ENCODE results near the gene SYCE1L. TPM values are rescaled to one million over a fixed set of nuclear protein-coding genes. Genes with fewer than 3 reads are reported as not detected.
"Not testable (repeated sequence)": the region's sequence is repeated elsewhere in the genome, so short reads cannot be mapped to it uniquely, and the experiment has no call there.

The SYCE1L gene
- total RNA-seq, 4 donors from 2014 or later, result 0.76 to 1.1 TPM; not detected in 2

- H3K4me1 ChIP-seq, result peaks cover 0 to 4% (median 0%) of the 10 kb centered on the region in 3 donors
- H3K4me3 ChIP-seq, result no peak overlapping the region
- no peaks in the 10 kb centered on the region for H3K36me3 ChIP-seq
- no peak overlapping the region for H3K27ac ChIP-seq
- 64 to 71% methylated on average over 7 to 9 of the region's 9 CpGs for WGBS, 2 donors
- no peak for DNase-seq
- TF ChIP-seq CTCF (IDR thresholded peaks at IDR 0.05) (no peak), POLR2A (IDR thresholded peaks at IDR 0.05) (no peak)
- H3K9me3 ChIP-seq, result no peaks in the 10 kb centered on the region
- H3K27me3 ChIP-seq, result peaks cover 0 to 34% (median 0%) of the 10 kb centered on the region in 4 donors
- intact Hi-C loops (cut with DNase I), result no loop called here
Measured at GRCh38 chr16:77233799-77234519, 34.8 kb downstream of the SYCE1L start.

GRCh38 chr16:77234611-77235010 lies 35.4 kb downstream of the SYCE1L start:
- no peak for DNase-seq
- Histone ChIP-seq H3K27me3 (peaks cover 0 to 34% (median 0%) of the 10 kb centered on the region in 4 donors), H3K27ac (no peak overlapping the region), H3K9me3 (no peaks in the 10 kb centered on the region), H3K4me1 (peaks cover 0 to 4% (median 0%) of the 10 kb centered on the region in 3 donors), H3K4me3 (no peak overlapping the region), H3K36me3 (no peaks in the 10 kb centered on the region)
- TF ChIP-seq POLR2A (IDR thresholded peaks at IDR 0.05), result no peak
- no peak for TF ChIP-seq CTCF (IDR thresholded peaks at IDR 0.05)
- WGBS, 2 donors, result 23 to 26% methylated on average over 11 of the region's 11 CpGs
- intact Hi-C loops (cut with DNase I), result loop anchor here (5.0 kb wide), 1 partner anchor 348 kb away; no protein-coding TSS in a partner anchor

- no peaks in the 10 kb centered on the region for H3K36me3 ChIP-seq
- 0 to 6% methylated on average over 4 to 8 of the region's 21 CpGs for WGBS, 2 donors
- intact Hi-C loops (cut with DNase I), result loop anchor here (5.0 kb wide), 1 partner anchor 346 kb away; no protein-coding TSS in a partner anchor
Measured at GRCh38 chr16:77236063-77236511, 36.9 kb downstream of the SYCE1L start.

GRCh38 chr16:77238593-77238992 lies 39.4 kb downstream of the SYCE1L start:
- TF ChIP-seq POLR2A (IDR thresholded peaks at IDR 0.05), result no peak
- TF ChIP-seq CTCF (IDR thresholded peaks at IDR 0.05), result no peak
- peaks cover 0 to 22% (median 0%) of the 10 kb centered on the region in 4 donors for H3K27me3 ChIP-seq
- intact Hi-C loops (cut with DNase I), result loop anchor here (5.0 kb wide), 1 partner anchor 344 kb away; no protein-coding TSS in a partner anchor
- no peaks in the 10 kb centered on the region for H3K36me3 ChIP-seq
- H3K27ac ChIP-seq, result no peak overlapping the region
- no peaks in the 10 kb centered on the region for H3K9me3 ChIP-seq
- peaks cover 0 to 4% (median 0%) of the 10 kb centered on the region in 3 donors for H3K4me1 ChIP-seq
- no peak overlapping the region for H3K4me3 ChIP-seq
- no peak for DNase-seq
- 48 to 70% methylated on average over 4 to 5 of the region's 5 CpGs for WGBS, 2 donors

More at GRCh38 chr16:77236063-77236511, 36.9 kb downstream of the SYCE1L start:
- peaks cover 0 to 34% (median 0%) of the 10 kb centered on the region in 4 donors for H3K27me3 ChIP-seq
- H3K4me1 ChIP-seq, result peaks cover 0 to 4% (median 0%) of the 10 kb centered on the region in 3 donors
- TF ChIP-seq POLR2A (IDR thresholded peaks at IDR 0.05) (no peak), CTCF (IDR thresholded peaks at IDR 0.05) (peak; percentile 95 to 100 (median 98))
- H3K4me3 ChIP-seq, result peak overlapping the region in 1 of 4 donors; percentile 41
- DNase-seq, result peak; percentile 31
- H3K9me3 ChIP-seq, result no peaks in the 10 kb centered on the region
- no peak overlapping the region for H3K27ac ChIP-seq

GRCh38 chr16:77242471-77242870 lies 43.3 kb downstream of the SYCE1L start:
- 83 to 85% methylated on average over 5 of the region's 5 CpGs for WGBS, 2 donors
- H3K4me1 ChIP-seq; H3K9me3 ChIP-seq; H3K27ac ChIP-seq; H3K4me3 ChIP-seq; intact Hi-C loops (cut with DNase I); H3K27me3 ChIP-seq; H3K36me3 ChIP-seq; DNase-seq: not testable (repeated sequence)
